Breast epithelium (tissue), 4 donors: ENCODE results near the gene CAPG. TPM values are rescaled to one million over a fixed set of nuclear protein-coding genes. Genes with fewer than 3 reads are reported as not detected.

ENCODE experiments used
- DNase-seq, 2 donors: peaks; one replicate each; pipeline ENCODE4 v3.0.0-alpha.2; 2019; ENCODE audit warnings: low spot score in 2 of 2
- H3K27ac ChIP-seq, 2 donors: fragments of 200-600 bp; sonication (generic) in 1 of 2; one replicate each; pipeline ENCODE4 v1.5.1; 2016 to 2019; ENCODE audit warnings: mild to moderate bottlenecking in 1 of 2
- H3K27me3 ChIP-seq, 2 donors: fragments of 200-600 bp; sonication (generic) in 1 of 2; one replicate each; pipeline versions ENCODE4 v1.5.1 to v1.6.0; 2017 to 2019; ENCODE audit warnings: control low read depth in 1 of 2, mild to moderate bottlenecking in 1 of 2
- H3K36me3 ChIP-seq: fragments of 200-600 bp; one replicate; pipeline ENCODE4 v1.5.1; 2019
- H3K4me1 ChIP-seq, 2 donors: fragments of 200-600 bp; sonication (generic); one replicate each; pipeline ENCODE4 v1.5.1; 2016 to 2019; ENCODE audit warnings: control low read depth in 1 of 2
- H3K4me3 ChIP-seq, 3 donors: fragments of 200-600 bp; sonication (generic); 1 replicate in 2 of 3; 2 replicates in 1 of 3; pipeline ENCODE4 v1.5.1; 2016 to 2019; ENCODE audit warnings: mild to moderate bottlenecking in 3 of 3, moderate library complexity in 2 of 3
- H3K9me3 ChIP-seq, 2 donors: fragments of 200-600 bp; sonication (generic) in 1 of 2; one replicate each; pipeline ENCODE4 v1.5.1; 2016 to 2019; ENCODE audit warnings: control low read depth in 1 of 2
- CTCF ChIP-seq, 3 donors: fragments of 450-650 bp; IDR thresholded peaks; one replicate each; pipeline ENCODE4 v1.5.1; 2016 to 2017; ENCODE audit warnings: antibody characterized with exemption in 3 of 3, mild to moderate bottlenecking in 3 of 3, moderate library complexity in 3 of 3
- POLR2A ChIP-seq: fragments of 450-650 bp; IDR thresholded peaks from one replicate; pipeline ENCODE4 v1.6.1; 2016; ENCODE audit warnings: antibody characterized with exemption, mild to moderate bottlenecking, moderate library complexity
- POLR2AphosphoS5 ChIP-seq, 3 donors: sonication (generic); formaldehyde crosslinking; IDR thresholded peaks; one replicate each; pipeline ENCODE4 v1.6.1; 2017; ENCODE audit warnings: antibody characterized with exemption in 3 of 3
- intact Hi-C: fragments of 100-400 bp; cut with DNase I; formaldehyde crosslinking; loops from one replicate; pipeline ENCODE4 v1.15.1; 2023; ENCODE audit warnings: low total_unique reads
- total RNA-seq, 3 donors: library from RNA; depleted of rRNA; stranded (reverse); fragments of >200 nt; gene quantifications; one replicate each; pipeline ENCODE4 v1.1.0, GENCODE V29; 2016

The CAPG gene
- total RNA-seq, 3 donors from 2014 or later = 102 to 254 (median 109) TPM

DNA sequence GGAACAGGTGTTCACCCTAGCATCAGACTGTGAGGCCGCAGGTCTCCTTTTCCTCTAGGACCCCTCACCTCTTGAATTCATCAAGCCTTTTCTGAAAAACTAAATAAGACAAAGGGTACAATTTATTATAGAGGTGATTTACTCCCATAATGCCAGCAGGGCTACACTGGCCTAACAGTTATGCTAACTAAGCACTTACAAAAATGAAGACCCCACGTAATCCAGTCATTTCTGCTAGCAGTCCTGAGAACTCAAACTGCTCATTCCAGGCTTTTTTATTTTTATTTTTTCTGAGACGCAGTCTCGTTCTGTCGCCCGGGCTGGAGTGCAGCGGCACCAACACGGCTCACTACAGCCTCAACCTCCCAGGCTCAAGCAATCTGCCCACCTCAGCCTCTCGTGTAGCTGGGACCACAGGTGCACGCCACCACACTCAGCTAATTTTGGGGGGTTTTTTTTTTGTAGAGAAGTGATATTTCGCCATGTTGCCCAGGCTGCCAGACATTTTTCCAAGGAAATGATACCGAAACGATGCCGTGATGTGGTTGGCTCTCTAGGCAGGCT, 14.2 kb downstream of the CAPG start:
- Histone ChIP-seq H3K27ac (peak overlapping the region; percentile 86 to 88), H3K27me3 (no peaks in the 10 kb centered on the region), H3K4me3 (peak overlapping the region in 2 of 3 donors; percentile 38 to 51), H3K4me1 (peaks cover 0 to 16% of the 10 kb centered on the region in 2 donors), H3K36me3 (no peaks in the 10 kb centered on the region), H3K9me3 (no peaks in the 10 kb centered on the region)
- intact Hi-C loops = no loop called here
- peak in 1 of 2 donors; percentile 30 for DNase-seq
- no peak for TF ChIP-seq CTCF (IDR thresholded peaks at IDR 0.05)
- no peak for TF ChIP-seq POLR2AphosphoS5 (IDR thresholded peaks at IDR 0.05)

- Histone ChIP-seq H3K27me3 (no peaks in the 10 kb centered on the region), H3K9me3 (no peaks in the 10 kb centered on the region), H3K27ac (peak overlapping the region; percentile 86 to 88), H3K36me3 (peaks cover 4% of the 10 kb centered on the region), H3K4me3 (no peak overlapping the region), H3K4me1 (peaks cover 0 to 16% of the 10 kb centered on the region in 2 donors)
- intact Hi-C loops = no loop called here
- TF ChIP-seq POLR2AphosphoS5 (IDR thresholded peaks at IDR 0.05) (no peak), POLR2A (no peak), CTCF (IDR thresholded peaks at IDR 0.05) (no peak)
- DNase-seq = peak in 1 of 2 donors; percentile 58
These were observed 15.2 kb downstream of the CAPG start for GRCh38 chr2:85394976-85395375.

DNA sequence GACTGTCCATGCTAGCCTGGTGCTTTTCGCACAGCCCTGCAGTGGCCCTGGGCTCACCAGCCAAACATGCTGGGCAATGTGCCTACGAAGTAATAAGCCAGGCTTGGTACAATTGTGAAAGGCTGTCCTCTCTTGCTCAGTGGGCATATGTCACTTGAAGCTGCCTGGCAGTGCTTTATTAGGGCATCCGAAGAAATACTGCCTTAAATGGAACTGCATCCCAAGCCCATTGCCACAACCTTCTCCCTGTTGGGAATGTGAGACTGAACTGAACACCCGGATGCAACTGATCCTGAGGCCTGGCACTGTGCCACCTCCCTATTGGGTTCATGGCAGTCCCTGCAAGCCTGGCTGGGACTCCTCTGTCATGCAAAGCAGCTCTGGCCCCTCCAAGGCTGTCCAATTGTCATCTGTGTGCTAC, 15.9 kb downstream of the CAPG start:
- peaks cover 0 to 16% of the 10 kb centered on the region in 2 donors for H3K4me1 ChIP-seq
- no peaks in the 10 kb centered on the region for H3K9me3 ChIP-seq
- no peaks in the 10 kb centered on the region for H3K27me3 ChIP-seq
- intact Hi-C loops = no loop called here
- TF ChIP-seq POLR2A (no peak), POLR2AphosphoS5 (IDR thresholded peaks at IDR 0.05) (no peak), CTCF (IDR thresholded peaks at IDR 0.05) (no peak)
- peak; percentile 51 to 60 for DNase-seq
- H3K36me3 ChIP-seq = peaks cover 4% of the 10 kb centered on the region
- no peak overlapping the region for H3K4me3 ChIP-seq
- peak overlapping the region; percentile 86 to 88 for H3K27ac ChIP-seq

DNA sequence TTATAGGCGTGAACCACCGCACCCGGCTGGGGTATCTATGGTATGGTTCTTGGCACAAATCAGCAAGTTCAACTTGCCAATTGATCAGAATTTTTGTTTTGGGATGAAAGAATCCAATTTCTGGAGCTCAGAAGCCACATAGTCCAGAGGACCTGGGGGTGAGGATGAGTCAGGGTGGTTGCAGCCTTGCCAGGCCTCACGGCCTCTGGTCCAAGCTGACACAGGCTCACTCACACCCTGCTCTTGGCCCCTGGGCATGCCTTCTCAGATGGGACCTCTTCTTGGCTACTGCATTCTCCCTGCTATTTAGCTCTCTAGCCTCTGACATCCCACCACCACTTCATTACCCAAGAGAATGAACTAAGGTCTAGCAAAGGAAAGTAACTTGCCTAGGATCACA, 16.3 kb downstream of the CAPG start:
- peak in 1 of 2 donors; percentile 39 for DNase-seq
- intact Hi-C loops = no loop called here
- Histone ChIP-seq H3K9me3 (no peaks in the 10 kb centered on the region), H3K27ac (peak overlapping the region; percentile 86 to 88), H3K36me3 (peaks cover 4% of the 10 kb centered on the region), H3K4me1 (peaks cover 0 to 16% of the 10 kb centered on the region in 2 donors), H3K4me3 (no peak overlapping the region), H3K27me3 (no peaks in the 10 kb centered on the region)
- TF ChIP-seq CTCF (IDR thresholded peaks at IDR 0.05) (no peak), POLR2A (no peak), POLR2AphosphoS5 (IDR thresholded peaks at IDR 0.05) (no peak)

GRCh38 chr2:85390941-85391669, 19.1 kb downstream of the CAPG start:
- DNase-seq = peak in 1 of 2 donors; percentile 67
- Histone ChIP-seq H3K4me1 (peaks cover 0 to 11% of the 10 kb centered on the region in 2 donors), H3K36me3 (peaks cover 8% of the 10 kb centered on the region), H3K4me3 (no peak overlapping the region), H3K9me3 (no peaks in the 10 kb centered on the region), H3K27ac (no peak overlapping the region), H3K27me3 (no peaks in the 10 kb centered on the region)
- intact Hi-C loops = no loop called here
- TF ChIP-seq POLR2A = no peak
- TF ChIP-seq CTCF (IDR thresholded peaks at IDR 0.05) = peak in 2 of 3 donors; percentile 50 to 55
